ENCODE results near the gene ATXN10.

The ATXN10 gene

GRCh38 chr22:45891471-45891995, 219.9 kb downstream of the ATXN10 start:
- DNase-seq (ENCODE audit: low read depth), result no peak

GRCh38 chr22:45891996-45892621, 220.5 kb downstream of the ATXN10 start:
- DNase-seq (ENCODE audit: low read depth), result no peak

- DNase-seq (ENCODE audit: low read depth), result no peak
Measured at GRCh38 chr22:45892681-45893461, 221.2 kb downstream of the ATXN10 start.

GRCh38 chr22:45893516-45893915, 221.9 kb downstream of the ATXN10 start:
- no peak for DNase-seq (ENCODE audit: low read depth)

Data from HS-5 (cell line).